ENCODE results near the gene ARVCF.

The ARVCF gene, protein sequence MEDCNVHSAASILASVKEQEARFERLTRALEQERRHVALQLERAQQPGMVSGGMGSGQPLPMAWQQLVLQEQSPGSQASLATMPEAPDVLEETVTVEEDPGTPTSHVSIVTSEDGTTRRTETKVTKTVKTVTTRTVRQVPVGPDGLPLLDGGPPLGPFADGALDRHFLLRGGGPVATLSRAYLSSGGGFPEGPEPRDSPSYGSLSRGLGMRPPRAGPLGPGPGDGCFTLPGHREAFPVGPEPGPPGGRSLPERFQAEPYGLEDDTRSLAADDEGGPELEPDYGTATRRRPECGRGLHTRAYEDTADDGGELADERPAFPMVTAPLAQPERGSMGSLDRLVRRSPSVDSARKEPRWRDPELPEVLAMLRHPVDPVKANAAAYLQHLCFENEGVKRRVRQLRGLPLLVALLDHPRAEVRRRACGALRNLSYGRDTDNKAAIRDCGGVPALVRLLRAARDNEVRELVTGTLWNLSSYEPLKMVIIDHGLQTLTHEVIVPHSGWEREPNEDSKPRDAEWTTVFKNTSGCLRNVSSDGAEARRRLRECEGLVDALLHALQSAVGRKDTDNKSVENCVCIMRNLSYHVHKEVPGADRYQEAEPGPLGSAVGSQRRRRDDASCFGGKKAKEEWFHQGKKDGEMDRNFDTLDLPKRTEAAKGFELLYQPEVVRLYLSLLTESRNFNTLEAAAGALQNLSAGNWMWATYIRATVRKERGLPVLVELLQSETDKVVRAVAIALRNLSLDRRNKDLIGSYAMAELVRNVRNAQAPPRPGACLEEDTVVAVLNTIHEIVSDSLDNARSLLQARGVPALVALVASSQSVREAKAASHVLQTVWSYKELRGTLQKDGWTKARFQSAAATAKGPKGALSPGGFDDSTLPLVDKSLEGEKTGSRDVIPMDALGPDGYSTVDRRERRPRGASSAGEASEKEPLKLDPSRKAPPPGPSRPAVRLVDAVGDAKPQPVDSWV

DNA sequence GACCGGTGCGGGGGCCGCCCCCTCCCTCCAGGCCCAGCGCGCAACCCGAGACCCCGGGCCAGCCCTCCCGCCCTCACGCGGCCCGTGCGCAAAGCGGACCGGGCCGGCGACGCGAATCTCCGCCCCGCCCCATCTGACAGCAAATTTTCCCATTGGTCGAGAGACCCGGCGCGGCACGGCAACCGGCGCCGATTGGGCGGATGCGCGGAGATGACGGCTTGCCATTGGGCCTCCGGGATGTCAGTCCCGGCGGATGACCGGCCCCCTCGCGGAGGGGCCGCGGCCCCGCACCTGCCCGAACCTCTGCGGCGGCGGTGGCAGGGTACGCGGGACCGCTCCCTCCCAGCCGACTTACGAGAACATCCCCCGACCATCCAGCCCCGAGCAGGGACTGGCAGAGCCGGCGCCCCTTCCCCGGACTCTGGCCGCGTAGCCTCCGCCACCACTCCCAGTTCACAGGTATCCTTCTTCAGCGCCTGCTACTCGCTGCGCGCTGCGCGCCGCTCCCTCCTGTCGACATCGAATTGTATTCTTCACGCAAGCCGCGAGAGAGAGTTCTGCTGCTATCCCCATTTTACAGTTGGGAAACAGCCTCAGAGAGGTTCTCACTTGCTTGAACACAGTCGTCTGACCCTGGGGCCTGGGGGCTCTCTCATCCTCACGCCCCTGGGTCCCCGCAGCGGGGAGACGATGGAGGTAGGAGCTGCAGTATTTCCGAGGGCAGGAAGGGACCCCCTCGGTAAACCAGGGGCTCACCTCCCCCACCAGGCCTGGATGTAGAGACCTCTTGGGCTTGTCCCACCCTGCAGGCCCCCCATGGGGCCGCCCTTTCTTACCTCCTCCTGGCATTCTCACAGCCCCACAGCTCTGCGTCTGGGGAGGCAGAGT is at the start of gene ARVCF:
ARVCF (minus strand) TSS at position 90 of the 888 bp plus-strand sequence. CDS start 26,029 bp downstream, outside the sequence.
- Histone ChIP-seq H2AFZ (ENCODE audit: low read depth, low read length) (peak within 1 kb of the TSS; percentile 78), H3K9me3 (ENCODE audit: low read length) (no peaks in the 10 kb centered on the region), H3K4me1 (ENCODE audit: insufficient read depth, low read length) (peaks cover 28% of the 10 kb centered on the region), H3K36me3 (ENCODE audit: insufficient read depth, low read length) (no peaks in the 10 kb centered on the region), H3K4me3 (ENCODE audit: low read length) (peak within 1 kb of the TSS; percentile 50), H3K27me3 (ENCODE audit: insufficient read depth, low read length) (peaks cover 33% of the 10 kb centered on the region)

DNA sequence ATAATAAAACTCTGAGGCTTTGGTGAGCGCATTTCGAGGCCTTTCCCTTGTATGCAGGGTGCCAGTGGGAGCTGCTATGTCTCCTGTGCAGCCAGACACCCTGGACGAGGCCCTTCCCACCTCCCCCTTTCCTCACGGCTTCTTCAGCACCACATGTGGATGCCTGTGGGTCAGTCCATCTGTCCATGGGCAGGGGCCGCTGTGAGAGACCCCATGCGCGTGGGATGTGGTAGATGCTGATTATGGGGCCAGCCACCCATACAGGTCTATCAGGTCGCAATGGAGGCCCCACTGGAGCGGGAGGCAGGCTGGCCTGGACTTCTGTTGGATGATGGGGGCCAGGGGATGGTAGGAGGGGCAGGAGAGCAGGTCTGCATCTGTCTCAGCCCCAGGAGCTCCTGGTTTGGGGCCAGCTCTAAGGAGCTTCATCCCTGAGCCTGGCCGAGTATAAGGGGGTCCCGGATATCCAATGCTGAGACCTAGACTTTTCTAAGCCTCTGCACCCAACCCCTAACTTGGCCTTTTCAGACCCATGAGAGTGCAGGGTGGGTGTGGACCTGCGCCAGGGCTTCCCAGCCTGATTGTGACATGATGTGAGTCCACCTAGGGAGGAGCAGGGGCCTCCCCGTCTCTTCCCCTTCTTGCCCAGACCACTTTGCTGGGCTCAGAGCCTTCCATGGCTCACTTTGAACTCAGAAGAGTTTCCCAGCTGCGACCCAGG is 49.4 kb upstream of the ARVCF start:
- peaks cover 13% of the 10 kb centered on the region for H3K36me3 ChIP-seq (ENCODE audit: insufficient read depth, low read length)
- H3K27me3 ChIP-seq (ENCODE audit: insufficient read depth, low read length) = no peaks in the 10 kb centered on the region
- no peaks in the 10 kb centered on the region for H3K4me1 ChIP-seq (ENCODE audit: insufficient read depth, low read length)
- H3K9me3 ChIP-seq (ENCODE audit: low read length) = no peaks in the 10 kb centered on the region
- H3K4me3 ChIP-seq (ENCODE audit: low read length) = no peak overlapping the region
- H2AFZ ChIP-seq (ENCODE audit: low read depth, low read length) = no peak overlapping the region

DNA sequence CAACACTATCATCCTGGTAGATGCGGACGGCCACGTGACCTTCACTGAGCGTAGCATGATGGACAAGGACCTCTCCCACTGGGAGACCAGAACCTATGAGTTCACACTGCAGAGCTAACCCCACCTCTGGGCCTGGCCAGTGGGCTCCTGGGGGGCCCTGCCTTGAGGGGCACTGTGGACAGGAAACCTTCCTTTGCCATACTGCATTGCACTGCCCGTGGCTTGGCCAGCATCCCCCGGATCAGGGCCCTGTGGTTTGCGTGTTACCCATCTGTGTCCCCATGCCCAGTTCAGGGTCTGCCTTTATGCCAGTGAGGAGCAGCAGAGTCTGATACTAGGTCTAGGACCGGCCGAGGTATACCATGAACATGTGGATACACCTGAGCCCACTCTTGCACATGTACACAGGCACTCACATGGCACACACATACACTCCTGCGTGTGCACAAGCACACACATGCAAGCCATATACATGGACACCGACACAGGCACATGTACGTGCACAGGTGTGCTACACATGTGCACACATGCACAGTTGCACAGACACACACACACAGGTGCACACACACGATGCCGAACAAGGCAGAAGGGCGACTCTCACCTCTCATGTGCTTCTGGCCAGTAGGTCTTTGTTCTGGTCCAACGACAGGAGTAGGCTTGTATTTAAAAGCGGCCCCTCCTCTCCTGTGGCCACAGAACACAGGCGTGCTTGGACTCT is 48.1 kb upstream of the ARVCF start:
- H3K4me3 ChIP-seq (ENCODE audit: low read length) = no peak overlapping the region
- H3K27me3 ChIP-seq (ENCODE audit: insufficient read depth, low read length) = no peaks in the 10 kb centered on the region
- H2AFZ ChIP-seq (ENCODE audit: low read depth, low read length) = no peak overlapping the region
- H3K36me3 ChIP-seq (ENCODE audit: insufficient read depth, low read length) = peaks cover 16% of the 10 kb centered on the region
- no peaks in the 10 kb centered on the region for H3K9me3 ChIP-seq (ENCODE audit: low read length)
- no peaks in the 10 kb centered on the region for H3K4me1 ChIP-seq (ENCODE audit: insufficient read depth, low read length)

DNA sequence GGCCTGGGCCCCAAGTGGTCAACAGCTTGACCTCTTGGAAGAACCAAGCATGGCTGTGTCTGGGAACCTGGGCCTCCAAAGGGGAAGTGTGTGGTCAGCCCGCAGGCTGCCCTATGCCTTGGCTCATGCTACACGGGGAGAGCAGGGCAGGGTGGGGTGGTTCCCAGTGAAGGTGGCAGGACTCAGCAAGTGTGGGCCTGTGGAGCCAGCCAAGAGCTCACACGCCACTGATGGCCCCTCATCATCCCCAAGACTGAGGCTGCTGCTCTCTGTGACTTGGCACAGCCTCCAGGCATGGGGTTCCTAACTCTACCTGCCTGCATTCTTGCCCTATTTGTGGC is 47.5 kb upstream of the ARVCF start:
- Histone ChIP-seq H3K4me3 (ENCODE audit: low read length) (no peak overlapping the region), H3K4me1 (ENCODE audit: insufficient read depth, low read length) (no peaks in the 10 kb centered on the region), H3K9me3 (ENCODE audit: low read length) (no peaks in the 10 kb centered on the region), H2AFZ (ENCODE audit: low read depth, low read length) (no peak overlapping the region), H3K27me3 (ENCODE audit: insufficient read depth, low read length) (no peaks in the 10 kb centered on the region), H3K36me3 (ENCODE audit: insufficient read depth, low read length) (peaks cover 16% of the 10 kb centered on the region)

DNA sequence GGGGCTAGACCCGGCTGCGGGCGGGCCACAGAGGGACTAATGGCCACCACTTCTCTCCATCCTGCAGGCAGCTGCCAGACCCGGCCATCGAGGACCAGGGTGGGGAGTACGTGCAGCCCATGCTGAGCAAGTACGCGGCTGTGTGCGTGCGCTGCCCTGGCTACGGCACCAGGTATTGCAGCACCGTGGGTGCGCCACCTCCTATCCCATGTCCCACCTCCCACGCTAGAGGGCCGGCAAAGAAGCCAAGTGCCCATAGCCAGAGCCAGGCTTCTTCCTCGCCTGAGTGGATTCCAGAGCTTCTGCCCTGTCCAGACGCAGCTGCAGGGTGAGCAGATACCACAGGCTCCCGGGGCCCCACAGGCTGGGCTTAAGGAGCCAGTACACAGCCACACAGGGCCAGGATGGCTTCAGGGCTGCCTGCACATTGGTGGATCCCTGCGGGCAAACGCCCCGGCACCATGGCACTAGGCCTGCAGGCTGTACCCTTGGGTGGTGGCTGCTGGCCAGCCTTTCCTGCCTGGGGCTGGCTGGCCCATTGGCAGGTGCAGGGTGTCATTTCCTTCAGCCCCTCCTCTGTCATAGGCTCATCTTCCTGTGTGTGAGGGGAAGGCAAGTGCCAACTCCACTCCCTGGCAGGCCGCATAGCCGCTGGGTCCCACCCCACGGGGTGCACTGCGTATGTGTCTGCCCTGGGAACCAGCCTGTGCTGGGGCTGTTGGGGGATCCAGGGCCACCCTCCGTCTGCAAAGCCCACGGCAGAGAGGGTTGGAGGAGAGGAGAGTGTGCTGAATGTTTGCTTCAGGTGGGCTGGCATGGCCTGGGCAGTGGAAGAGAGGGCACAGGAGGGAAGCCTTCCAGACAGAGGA is 46.9 kb upstream of the ARVCF start:
- H3K36me3 ChIP-seq (ENCODE audit: insufficient read depth, low read length) = peaks cover 16% of the 10 kb centered on the region
- no peak overlapping the region for H3K4me3 ChIP-seq (ENCODE audit: low read length)
- no peak overlapping the region for H2AFZ ChIP-seq (ENCODE audit: low read depth, low read length)
- peaks cover 4% of the 10 kb centered on the region for H3K4me1 ChIP-seq (ENCODE audit: insufficient read depth, low read length)
- no peaks in the 10 kb centered on the region for H3K9me3 ChIP-seq (ENCODE audit: low read length)
- no peaks in the 10 kb centered on the region for H3K27me3 ChIP-seq (ENCODE audit: insufficient read depth, low read length)

DNA sequence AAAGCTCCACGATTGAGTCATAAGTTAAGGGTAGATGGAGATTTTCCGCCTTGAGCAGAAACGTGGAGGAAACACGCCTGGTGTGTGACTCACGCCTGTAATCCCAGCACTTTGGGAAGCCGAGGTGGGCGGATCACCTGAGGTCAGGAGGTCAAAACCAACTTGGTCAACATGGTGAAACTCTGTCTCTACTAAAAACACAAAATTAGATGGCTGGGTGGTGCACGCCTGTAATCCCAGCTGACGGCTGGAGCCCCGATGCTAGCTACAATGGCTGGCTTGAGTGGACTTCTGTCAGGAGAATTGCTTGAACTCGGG is 46.1 kb upstream of the ARVCF start:
- Histone ChIP-seq H3K4me1 (ENCODE audit: insufficient read depth, low read length) (peaks cover 5% of the 10 kb centered on the region), H2AFZ (ENCODE audit: low read depth, low read length) (no peak overlapping the region), H3K36me3 (ENCODE audit: insufficient read depth, low read length) (peaks cover 16% of the 10 kb centered on the region), H3K4me3 (ENCODE audit: low read length) (no peak overlapping the region), H3K27me3 (ENCODE audit: insufficient read depth, low read length) (no peaks in the 10 kb centered on the region), H3K9me3 (ENCODE audit: low read length) (no peaks in the 10 kb centered on the region)

DNA sequence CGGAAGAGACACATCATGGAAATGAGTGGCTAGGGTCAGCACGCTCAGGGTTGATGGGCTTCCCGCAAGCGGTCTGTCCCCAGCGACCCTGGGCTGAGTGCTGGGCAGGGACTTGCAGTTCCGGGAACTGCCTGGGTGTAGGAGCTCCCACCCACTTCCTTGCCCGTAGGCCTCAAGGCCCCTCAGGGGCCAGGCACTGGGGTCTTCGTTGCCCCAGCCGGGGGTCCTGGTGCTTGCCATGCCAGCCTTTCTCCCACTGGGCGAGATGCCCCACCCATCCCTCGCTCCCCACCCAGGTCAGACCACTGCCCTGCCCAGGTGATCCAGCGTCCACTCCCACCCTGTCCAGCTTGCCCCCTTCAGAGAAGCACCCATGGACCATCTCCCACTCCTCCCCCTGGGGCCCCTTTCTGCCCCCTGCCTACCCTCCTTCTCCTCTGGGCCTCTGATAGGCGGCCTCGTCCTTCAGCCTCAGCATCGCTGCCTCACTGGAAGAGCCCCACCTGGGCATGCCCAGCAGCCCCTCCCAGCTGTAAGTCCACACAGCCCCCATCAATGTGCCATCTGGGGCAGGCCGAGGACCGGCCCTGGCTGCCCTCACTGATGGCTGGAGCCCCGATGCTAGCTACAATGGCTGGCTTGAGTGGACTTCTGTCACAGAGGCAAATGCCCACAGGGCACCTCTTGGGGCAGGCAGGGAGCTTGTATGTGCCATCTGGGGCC is 45.6 kb upstream of the ARVCF start:
- H3K9me3 ChIP-seq (ENCODE audit: low read length) = no peaks in the 10 kb centered on the region
- no peak overlapping the region for H2AFZ ChIP-seq (ENCODE audit: low read depth, low read length)
- H3K36me3 ChIP-seq (ENCODE audit: insufficient read depth, low read length) = peaks cover 16% of the 10 kb centered on the region
- peaks cover 5% of the 10 kb centered on the region for H3K4me1 ChIP-seq (ENCODE audit: insufficient read depth, low read length)
- no peaks in the 10 kb centered on the region for H3K27me3 ChIP-seq (ENCODE audit: insufficient read depth, low read length)
- no peak overlapping the region for H3K4me3 ChIP-seq (ENCODE audit: low read length)

DNA sequence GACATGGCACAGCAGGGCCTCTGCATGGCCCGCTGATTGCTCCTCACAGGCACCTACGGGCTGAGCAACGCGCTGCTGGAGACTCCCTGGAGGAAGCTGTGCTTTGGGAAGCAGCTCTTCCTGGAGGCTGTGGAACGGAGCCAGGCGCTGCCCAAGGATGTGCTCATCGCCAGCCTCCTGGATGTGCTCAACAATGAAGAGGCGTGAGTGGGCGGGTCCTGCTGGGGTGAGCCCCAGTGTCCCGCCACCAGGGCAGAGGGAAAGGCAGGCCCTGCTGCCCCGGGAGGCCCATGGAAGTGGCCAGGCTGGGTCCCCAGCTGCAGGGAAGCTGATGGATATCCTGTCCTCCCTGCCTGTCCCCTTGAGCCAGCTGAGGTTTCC is 44.8 kb upstream of the ARVCF start:
- peaks cover 5% of the 10 kb centered on the region for H3K4me1 ChIP-seq (ENCODE audit: insufficient read depth, low read length)
- no peak overlapping the region for H3K4me3 ChIP-seq (ENCODE audit: low read length)
- H3K36me3 ChIP-seq (ENCODE audit: insufficient read depth, low read length) = peaks cover 16% of the 10 kb centered on the region
- no peaks in the 10 kb centered on the region for H3K27me3 ChIP-seq (ENCODE audit: insufficient read depth, low read length)
- no peaks in the 10 kb centered on the region for H3K9me3 ChIP-seq (ENCODE audit: low read length)
- H2AFZ ChIP-seq (ENCODE audit: low read depth, low read length) = no peak overlapping the region

DNA sequence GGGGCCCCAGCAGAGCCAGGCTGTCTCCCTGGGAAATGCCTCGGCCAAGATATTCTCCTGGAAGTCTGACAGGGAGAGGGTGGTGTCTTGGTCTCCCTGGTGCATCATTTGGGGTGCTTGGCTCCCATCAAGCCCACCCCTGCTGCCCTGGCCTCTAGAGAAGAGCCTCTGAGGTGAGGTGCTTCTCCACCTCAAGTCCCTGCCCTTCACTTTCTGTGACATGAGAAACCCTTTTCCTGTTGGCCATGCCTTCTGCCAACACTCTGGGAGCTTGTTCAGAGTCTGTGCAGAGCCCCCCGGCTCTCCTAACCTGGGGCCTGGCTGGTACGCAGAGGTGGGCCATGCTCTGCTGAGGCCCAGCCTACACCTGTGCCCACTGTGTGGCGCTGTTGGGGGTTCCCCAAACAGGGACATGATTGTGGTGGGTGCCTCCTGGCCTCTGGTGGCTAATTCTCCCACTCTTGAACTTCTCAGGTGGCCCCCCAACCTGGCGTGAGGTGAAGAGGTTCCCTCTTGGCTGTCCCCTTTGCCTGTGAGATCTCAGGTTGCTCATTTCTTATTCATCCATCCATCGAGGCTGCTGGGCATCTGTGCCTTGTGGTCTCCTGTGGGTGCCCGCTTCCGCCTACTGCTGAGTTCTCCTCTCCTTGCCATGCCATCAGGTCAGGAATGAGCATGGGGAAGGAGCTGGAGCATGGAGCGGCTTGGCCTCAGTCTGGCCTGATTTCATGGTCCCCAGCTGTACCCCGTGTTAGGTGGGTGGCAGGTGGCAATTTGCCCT is 44.3 kb upstream of the ARVCF start:
- no peaks in the 10 kb centered on the region for H3K9me3 ChIP-seq (ENCODE audit: low read length)
- no peaks in the 10 kb centered on the region for H3K27me3 ChIP-seq (ENCODE audit: insufficient read depth, low read length)
- peaks cover 5% of the 10 kb centered on the region for H3K4me1 ChIP-seq (ENCODE audit: insufficient read depth, low read length)
- H2AFZ ChIP-seq (ENCODE audit: low read depth, low read length) = no peak overlapping the region
- H3K4me3 ChIP-seq (ENCODE audit: low read length) = no peak overlapping the region
- H3K36me3 ChIP-seq (ENCODE audit: insufficient read depth, low read length) = peaks cover 16% of the 10 kb centered on the region

DNA sequence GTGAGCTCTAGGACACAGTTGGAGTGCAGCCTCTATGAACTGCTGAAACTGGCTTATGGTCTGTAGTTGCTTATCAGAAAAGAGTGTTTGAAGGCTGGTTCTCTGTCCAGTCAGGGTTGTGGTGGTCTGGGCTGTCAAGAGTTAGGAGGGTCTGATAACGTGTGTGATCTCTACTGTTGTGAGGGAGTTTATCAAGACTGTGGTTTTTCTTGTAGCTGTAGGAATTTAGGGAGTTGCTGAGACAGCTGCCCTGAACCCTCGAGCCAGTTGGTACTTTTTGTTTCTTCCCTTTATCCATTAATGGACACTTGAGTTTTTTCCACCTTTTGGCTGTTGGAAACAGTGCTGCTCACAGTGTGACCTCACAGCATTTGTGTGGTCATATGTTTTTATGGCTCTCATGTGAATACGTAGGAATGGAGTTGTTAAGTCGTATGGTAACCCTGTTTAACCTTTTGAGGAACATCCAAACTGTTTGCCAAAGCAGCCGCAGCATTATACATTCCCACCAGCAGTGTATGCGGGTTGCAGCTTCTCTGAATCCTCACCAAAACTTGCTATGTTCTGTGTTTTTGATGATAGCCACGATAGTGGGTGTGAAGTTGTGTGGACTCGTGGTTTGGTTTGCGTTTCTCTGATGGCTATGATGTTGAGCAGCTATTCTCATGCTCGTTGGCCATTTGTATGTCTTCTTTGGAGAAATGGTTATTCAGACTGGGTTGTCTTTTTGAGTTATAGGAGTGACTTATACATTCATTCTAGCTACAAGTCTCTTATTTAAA is 42.6 kb upstream of the ARVCF start:
- H3K27me3 ChIP-seq (ENCODE audit: insufficient read depth, low read length) = no peaks in the 10 kb centered on the region
- peaks cover 5% of the 10 kb centered on the region for H3K4me1 ChIP-seq (ENCODE audit: insufficient read depth, low read length)
- H3K4me3 ChIP-seq (ENCODE audit: low read length) = no peak overlapping the region
- H2AFZ ChIP-seq (ENCODE audit: low read depth, low read length) = no peak overlapping the region
- H3K36me3 ChIP-seq (ENCODE audit: insufficient read depth, low read length) = peaks cover 19% of the 10 kb centered on the region
- H3K9me3 ChIP-seq (ENCODE audit: low read length) = no peaks in the 10 kb centered on the region
